Keratinocyte (primary cell): ENCODE measurements around the gene PYGM. TPM values are rescaled to one million over a fixed set of nuclear protein-coding genes. Genes with fewer than 3 reads are reported as not detected.
A peak's percentile ranks its signal among the peaks of the same experiment; 100 is the strongest.

Experiments used
- DNase-seq: peaks from one replicate; pipeline ENCODE4 v3.0.0-alpha.2; 2011; ENCODE audit warnings: low read depth, missing footprints, low spot score
- FAIRE-seq: peaks from 2 replicates; lab custom pipeline; 2011; peaks lifted over from hg19 to GRCh38; lab: Jason Lieb, UNC
- H2AFZ ChIP-seq: 2 replicates; pipeline ENCODE4 v1.6.0; 2012; ENCODE audit warnings: low read length, control low read depth, inconsistent platforms; ENCODE audit not compliant: control insufficient read depth
- H3K27ac ChIP-seq: 2 replicates; pipeline ENCODE4 v1.5.1; 2011; ENCODE audit warnings: low read length; ENCODE audit not compliant: control insufficient read depth, insufficient read depth
- H3K27me3 ChIP-seq: 3 replicates; pipeline ENCODE4 v1.6.0; 2011; ENCODE audit warnings: low read length; ENCODE audit not compliant: control insufficient read depth, insufficient read depth; ENCODE audit errors: extremely low read depth
- H3K36me3 ChIP-seq, 2 experiments: 2 replicates in 1 of 2; 3 replicates in 1 of 2; pipeline ENCODE4 v1.5.1; 2011; ENCODE audit warnings: low read length in 2 of 2, mild to moderate bottlenecking in 1 of 2; ENCODE audit not compliant: control insufficient read depth in 2 of 2, insufficient read depth in 2 of 2; ENCODE audit errors: extremely low read depth in 1 of 2
- H3K4me1 ChIP-seq: 3 replicates; pipeline ENCODE4 v1.5.1; 2011; ENCODE audit warnings: low read length; ENCODE audit not compliant: control insufficient read depth, insufficient read depth; ENCODE audit errors: extremely low read depth
- H3K4me2 ChIP-seq: 3 replicates; pipeline ENCODE4 v1.6.0; 2011; ENCODE audit warnings: low read depth, low read length; ENCODE audit not compliant: control insufficient read depth, insufficient read depth; ENCODE audit errors: extremely low read depth
- H3K4me3 ChIP-seq, 3 experiments: fragments of 200-600 bp in 1 of 3; sonication (generic) in 1 of 3; 2 replicates in 2 of 3; 3 replicates in 1 of 3; pipeline ENCODE4 v1.5.1; 2011 to 2016; ENCODE audit warnings: low read length in 3 of 3, mild to moderate bottlenecking in 3 of 3, control low read depth in 2 of 3, inconsistent platforms in 1 of 3, low read depth in 1 of 3, mixed read lengths in 1 of 3, mixed run types in 1 of 3, moderate library complexity in 1 of 3; ENCODE audit not compliant: control insufficient read depth in 2 of 3, insufficient read depth in 2 of 3; ENCODE audit errors: extremely low read depth in 1 of 3
- H3K79me2 ChIP-seq: 2 replicates; pipeline ENCODE4 v1.6.0; 2012; ENCODE audit warnings: low read length; ENCODE audit not compliant: control insufficient read depth, insufficient read depth
- H3K9ac ChIP-seq: 3 replicates; pipeline ENCODE4 v1.6.0; 2011; ENCODE audit warnings: low read length; ENCODE audit not compliant: control insufficient read depth, insufficient read depth; ENCODE audit errors: extremely low read depth
- H3K9me1 ChIP-seq: 3 replicates; pipeline ENCODE4 v1.6.0; 2011; ENCODE audit warnings: low read length; ENCODE audit not compliant: control insufficient read depth, insufficient read depth; ENCODE audit errors: extremely low read depth
- H3K9me3 ChIP-seq: 2 replicates; pipeline ENCODE4 v1.5.1; 2012; ENCODE audit warnings: low read depth, low read length; ENCODE audit not compliant: control insufficient read depth
- H4K20me1 ChIP-seq: 3 replicates; pipeline ENCODE4 v1.6.0; 2011; ENCODE audit warnings: low read length; ENCODE audit not compliant: control insufficient read depth, insufficient read depth; ENCODE audit errors: extremely low read depth
- CTCF ChIP-seq, 3 experiments: IDR thresholded peaks in 1 of 3; conservative IDR thresholded peaks in 1 of 3; optimal IDR thresholded peaks in 1 of 3; 2 replicates in 2 of 3; 3 replicates in 1 of 3; pipeline versions ENCODE3 to v1.5.1; 2011; ENCODE audit warnings: low read length in 3 of 3, mild to moderate bottlenecking in 3 of 3, moderate library complexity in 2 of 3, control low read depth in 1 of 3, inconsistent platforms in 1 of 3; ENCODE audit not compliant: insufficient read depth in 2 of 3; ENCODE audit errors: extremely low read depth in 1 of 3
- EZH2 ChIP-seq: IDR thresholded peaks from one replicate; pipeline ENCODE4 v1.6.1; 2012; ENCODE audit warnings: inconsistent platforms, mild to moderate bottlenecking, low read length, moderate library complexity
- dilution Hi-C: fragments of 300-500 bp; cut with MboI; formaldehyde crosslinking; loops from one replicate; pipeline ENCODE4 v1.7.0; 2020; ENCODE audit warnings: low sequenced_read_pairs; ENCODE audit not compliant: extremely low pct_ligation_motif_present
- polyA plus RNA-seq, 5 experiments: library from polyadenylated mRNA; depleted of rRNA in 3 of 5; stranded (reverse) in 3 of 5; stranded (forward) in 1 of 5; unstranded in 1 of 5; fragments of >200 nt; gene quantifications; 1 replicate in 1 of 5; 2 replicates in 3 of 5; 3 replicates in 1 of 5; pipeline versions ENCODE4 v1.2.1 to v1.2.3, GENCODE V29; 2011 to 2012; ENCODE audit warnings: missing spikeins in 2 of 5, low read depth in 1 of 5, low replicate concordance in 1 of 5

PYGM gene
- polyA plus RNA-seq, 1 donor (not counting 4 experiments of a cell fraction or from before 2014, with no cell fraction given): 0.05 TPM

DNA sequence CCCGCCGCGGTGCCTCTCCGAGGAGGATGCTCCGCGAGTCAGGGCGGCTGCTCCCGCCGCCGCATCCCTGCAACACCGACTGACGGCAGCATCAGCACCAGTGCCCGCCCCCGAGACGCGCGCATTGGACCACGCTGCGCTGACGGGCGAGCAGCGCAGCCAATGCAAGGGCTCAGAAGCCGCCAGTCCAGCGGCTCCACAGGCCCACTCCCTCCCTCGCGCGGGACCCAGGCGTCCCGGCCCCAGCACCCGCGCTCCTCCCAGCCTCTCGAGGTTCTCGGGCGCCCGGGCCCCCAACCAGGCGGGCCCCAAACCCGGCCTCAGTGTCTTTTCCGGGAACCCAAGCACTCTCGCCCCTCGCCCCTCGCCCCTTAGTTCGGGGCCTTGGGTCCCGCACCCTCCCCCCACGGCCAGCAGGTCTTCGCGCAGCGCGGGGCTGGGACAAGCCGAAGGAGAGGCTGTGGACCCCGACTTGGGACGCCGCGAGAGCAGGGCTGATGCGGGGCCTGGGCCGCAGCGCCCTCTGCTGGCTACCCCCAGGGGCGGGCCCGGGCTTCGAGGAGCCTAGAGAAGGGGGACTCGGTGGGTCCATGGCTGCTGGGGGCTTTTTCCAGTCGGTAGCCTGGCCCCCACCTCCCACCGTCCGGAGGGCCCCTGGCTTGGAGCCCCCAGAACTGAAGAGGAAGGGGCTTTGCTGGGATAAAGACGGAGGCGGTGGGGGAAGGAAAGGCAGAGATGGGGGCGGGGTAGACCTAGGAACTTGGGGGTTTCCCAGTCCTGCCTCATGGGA lies 36.5 kb downstream of the PYGM start, which contains the start of gene NRXN2:
NRXN2 (minus strand) TSS at position 81 of the 790 bp plus-strand sequence. CDS start 9,498 bp downstream, outside the sequence.
- Histone ChIP-seq H4K20me1 (no peaks in the 10 kb centered on the region), H3K4me1 (no peaks in the 10 kb centered on the region), H3K4me2 (peak within 1 kb of the TSS; percentile 90), H3K36me3 (no peaks in the 10 kb centered on the region), H3K9me3 (no peaks in the 10 kb centered on the region), H3K79me2 (no peaks in the 10 kb centered on the region), H3K27me3 (peaks cover 36% of the 10 kb centered on the region), H2AFZ (peak within 1 kb of the TSS; percentile 80), H3K4me3 (peak within 1 kb of the TSS; percentile 50 to 73 (median 54)), H3K9ac (peak within 1 kb of the TSS; percentile 54), H3K27ac (peak within 1 kb of the TSS; percentile 36), H3K9me1 (no peaks in the 10 kb centered on the region)
- TF ChIP-seq EZH2: no peak
- peak; percentile 71 to 99 (median 81) for TF ChIP-seq CTCF (optimal IDR thresholded peaks at IDR 0.05 in 1 of 3, IDR thresholded peaks at IDR 0.05 in 1 of 3, conservative IDR thresholded peaks at IDR 0.05 in 1 of 3; ENCODE audit: extremely low read depth in 1 of 3, insufficient read depth in 2 of 3, low read length in 3 of 3)
- DNase-seq (peak; percentile 38), FAIRE-seq (no peak)
- dilution Hi-C loops: no loop called here

DNA sequence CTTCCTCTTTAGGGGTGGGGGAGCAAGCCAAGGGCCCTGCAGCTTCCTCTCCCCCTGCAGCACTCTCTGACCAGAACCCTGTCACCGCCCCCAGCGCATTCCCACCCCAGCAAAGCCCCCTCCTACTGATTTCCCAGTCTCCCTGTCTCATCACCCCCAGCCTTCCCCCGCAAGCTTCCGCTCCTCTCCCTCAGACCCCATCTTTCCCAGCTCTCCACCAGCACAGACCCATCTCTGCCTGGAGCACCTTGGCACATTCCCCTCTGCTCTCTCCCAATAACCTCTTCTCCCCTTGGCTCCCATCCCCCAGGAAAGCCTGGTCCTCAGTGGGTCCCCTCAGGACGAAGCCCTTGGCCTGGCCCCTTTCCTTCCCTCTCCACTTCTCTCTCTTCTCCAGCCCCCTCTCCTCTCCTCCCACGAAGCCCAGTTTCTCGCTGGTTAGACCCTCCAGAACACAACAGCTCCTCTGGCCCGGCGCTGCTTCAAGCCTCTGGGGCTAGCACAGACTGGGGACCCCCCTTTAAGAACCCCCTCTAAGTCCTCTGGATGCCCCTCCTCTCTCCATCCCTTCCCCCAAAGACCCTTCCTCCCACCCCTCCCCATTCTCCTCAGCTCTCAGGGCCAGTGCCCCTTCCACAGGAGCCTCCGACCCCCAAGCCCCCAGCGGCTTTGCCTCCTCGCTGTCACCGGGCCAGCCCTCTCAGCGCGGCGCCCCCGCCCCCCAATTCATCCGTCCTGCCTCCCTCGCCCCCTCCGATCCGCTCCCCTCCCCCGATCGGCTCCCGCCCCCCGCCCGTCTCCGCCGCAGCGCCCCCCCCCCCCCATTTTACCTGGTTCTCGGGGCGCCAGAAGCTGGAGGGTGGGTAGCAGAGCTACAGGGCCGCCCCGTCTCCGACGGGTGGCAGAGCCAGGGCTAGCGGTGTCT lies 37.4 kb downstream of the PYGM start:
- TF ChIP-seq EZH2 (no peak), CTCF (optimal IDR thresholded peaks at IDR 0.05 in 1 of 3, IDR thresholded peaks at IDR 0.05 in 1 of 3, conservative IDR thresholded peaks at IDR 0.05 in 1 of 3; ENCODE audit: extremely low read depth in 1 of 3, insufficient read depth in 2 of 3, low read length in 3 of 3) (no peak)
- Histone ChIP-seq H3K9ac (no peak overlapping the region), H3K36me3 (no peaks in the 10 kb centered on the region), H3K4me3 (no peak overlapping the region), H3K79me2 (no peaks in the 10 kb centered on the region), H4K20me1 (no peaks in the 10 kb centered on the region), H3K27ac (no peak overlapping the region), H3K4me1 (no peaks in the 10 kb centered on the region), H3K9me1 (no peaks in the 10 kb centered on the region), H3K9me3 (no peaks in the 10 kb centered on the region), H3K27me3 (peaks cover 45% of the 10 kb centered on the region), H2AFZ (no peak overlapping the region), H3K4me2 (no peak overlapping the region)
- FAIRE-seq (no peak), DNase-seq (no peak)
- dilution Hi-C loops: no loop called here
